Measurements from ENCODE around the gene CRELD1.

- TF ChIP-seq POLR2A (IDR thresholded peaks at IDR 0.05; ENCODE audit: low read depth, low read length) (no peak), POLR2AphosphoS5 (IDR thresholded peaks at IDR 0.05; ENCODE audit: low read depth, low read length) (no peak), TAF1 (IDR thresholded peaks at IDR 0.05; ENCODE audit: borderline replicate concordance, low read depth, low read length) (no peak)
These were observed 21.5 kb downstream of the CRELD1 start for GRCh38 chr3:9955067-9955502.
